Right lobe of liver (tissue), 6 donors: ENCODE data around the gene PRR3. TPM values are rescaled to one million over a fixed set of nuclear protein-coding genes. Genes with fewer than 3 reads are reported as not detected.
"Not testable (repeated sequence)": the region's sequence is repeated elsewhere in the genome, so short reads cannot be mapped to it uniquely, and the experiment has no call there.

ENCODE experiments used
- ATAC-seq, 4 donors: fragments of 200-7000 bp; cut with Tn5 transposase; one replicate each; pipeline ENCODE4 v1.9.1; 2020; ENCODE audit warnings: mild to moderate bottlenecking in 4 of 4, moderate library complexity in 4 of 4
- DNase-seq, 3 donors: peaks; one replicate each; pipeline ENCODE4 v3.0.0-alpha.2; 2020
- H3K27ac ChIP-seq, 3 donors: fragments of 200-600 bp; one replicate each; pipeline ENCODE4 v1.8.0; 2022
- H3K27me3 ChIP-seq, 2 donors: fragments of 200-600 bp; one replicate each; pipeline ENCODE4 v1.8.0; 2022
- H3K36me3 ChIP-seq, 4 donors: fragments of 200-600 bp; sonication (generic) in 1 of 4; one replicate each; pipeline versions ENCODE4 v1.5.1 to v1.8.0; 2017 to 2022; ENCODE audit warnings: control low read depth in 1 of 4
- H3K4me1 ChIP-seq, 4 donors: fragments of 200-600 bp; sonication (generic) in 1 of 4; one replicate each; pipeline versions ENCODE4 v1.5.1 to v1.8.0; 2017 to 2022; ENCODE audit warnings: control low read depth in 1 of 4
- H3K4me3 ChIP-seq, 3 donors: fragments of 200-600 bp; one replicate each; pipeline ENCODE4 v1.8.0; 2022
- H3K9me3 ChIP-seq, 4 donors: fragments of 200-600 bp; sonication (generic) in 1 of 4; one replicate each; pipeline versions ENCODE4 v1.5.1 to v1.8.0; 2017 to 2022; ENCODE audit warnings: control low read depth in 1 of 4
- POLR2A ChIP-seq: fragments of 450-650 bp; IDR thresholded peaks from one replicate; pipeline ENCODE4 v1.6.1; 2017; ENCODE audit warnings: antibody characterized with exemption, mild to moderate bottlenecking
- WGBS: methylation state at CpG from one replicate; pipeline ENCODE4 v1.1.6; 2018; ENCODE audit warnings: low coverage, low lambda C conversion rate; ENCODE audit not compliant: insufficient coverage; ENCODE audit errors: missing lambda C conversion rate; 5-methylcytosine and 5-hydroxymethylcytosine counted together
- intact Hi-C, 2 donors: fragments of 100-400 bp; cut with DNase I; formaldehyde crosslinking; loops; one replicate each; pipeline versions ENCODE4 v1.11.2 to v1.14.1; 2022
- total RNA-seq, 6 experiments: library from RNA; depleted of rRNA in 2 of 6; stranded (reverse); fragments of >200 nt in 2 of 6; fragmentation: NEBNext Ultra II Directional in 3 of 6; extraction: Animal tissue kit (Norgen Biotek cat#: 25700) in 3 of 6; gene quantifications; one replicate each; pipeline versions ENCODE4 v1.1.0 to v1.2.4, GENCODE V29; 2016 to 2023
- TF ChIP-seq, protein P1 (sequence below), 4 donors: fragments of 200-600 bp in 3 of 4; fragments of 450-650 bp in 1 of 4; IDR thresholded peaks; one replicate each; pipeline versions ENCODE4 v1.5.1 to v1.8.0; 2016 to 2022; ENCODE audit warnings: antibody characterized with exemption in 4 of 4, mild to moderate bottlenecking in 2 of 4
- donor health status: DM: no; HTN: yes; CAD: no.
- donor health status: DM: no; HTN: no; CAD: no.
- donor health status: DM: no; HTN: no; CAD: no.
- donor health status: DM: no; HTN: yes; CAD: no.
- donor health status: DM: no; HTN: yes; CAD: no.

Gene PRR3
- total RNA-seq, 6 experiments from 2014 or later, result 2.3 to 3.8 (median 2.6) TPM

DNA sequence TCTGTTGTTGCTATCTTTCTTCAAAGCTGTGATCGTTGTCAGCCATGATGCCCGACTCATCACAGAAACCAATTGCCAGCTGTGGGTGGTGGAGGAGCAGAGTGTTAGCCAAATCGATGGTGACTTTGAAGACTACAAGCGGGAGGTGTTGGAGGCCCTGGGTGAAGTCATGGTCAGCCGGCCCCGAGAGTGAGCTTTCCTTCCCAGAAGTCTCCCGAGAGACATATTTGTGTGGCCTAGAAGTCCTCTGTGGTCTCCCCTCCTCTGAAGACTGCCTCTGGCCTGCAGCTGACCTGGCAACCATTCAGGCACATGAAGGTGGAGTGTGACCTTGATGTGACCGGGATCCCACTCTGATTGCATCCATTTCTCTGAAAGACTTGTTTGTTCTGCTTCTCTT is 33.4 kb downstream of the PRR3 start:
- intact Hi-C loops, result loop anchor here (5.0 to 10.0 kb wide), 2 partner anchors 43 to 46 kb away; no protein-coding TSS in a partner anchor
- DNase-seq (no peak), ATAC-seq (peak in 1 of 4 donors; percentile 7)
- H3K4me3 ChIP-seq, result no peak overlapping the region
- peaks cover 6 to 58% (median 24%) of the 10 kb centered on the region in 4 donors for H3K36me3 ChIP-seq
- H3K27me3 ChIP-seq, result no peaks in the 10 kb centered on the region
- H3K27ac ChIP-seq, result no peak overlapping the region
- no peak for TF ChIP-seq POLR2A
- TF ChIP-seq, protein P1, sequence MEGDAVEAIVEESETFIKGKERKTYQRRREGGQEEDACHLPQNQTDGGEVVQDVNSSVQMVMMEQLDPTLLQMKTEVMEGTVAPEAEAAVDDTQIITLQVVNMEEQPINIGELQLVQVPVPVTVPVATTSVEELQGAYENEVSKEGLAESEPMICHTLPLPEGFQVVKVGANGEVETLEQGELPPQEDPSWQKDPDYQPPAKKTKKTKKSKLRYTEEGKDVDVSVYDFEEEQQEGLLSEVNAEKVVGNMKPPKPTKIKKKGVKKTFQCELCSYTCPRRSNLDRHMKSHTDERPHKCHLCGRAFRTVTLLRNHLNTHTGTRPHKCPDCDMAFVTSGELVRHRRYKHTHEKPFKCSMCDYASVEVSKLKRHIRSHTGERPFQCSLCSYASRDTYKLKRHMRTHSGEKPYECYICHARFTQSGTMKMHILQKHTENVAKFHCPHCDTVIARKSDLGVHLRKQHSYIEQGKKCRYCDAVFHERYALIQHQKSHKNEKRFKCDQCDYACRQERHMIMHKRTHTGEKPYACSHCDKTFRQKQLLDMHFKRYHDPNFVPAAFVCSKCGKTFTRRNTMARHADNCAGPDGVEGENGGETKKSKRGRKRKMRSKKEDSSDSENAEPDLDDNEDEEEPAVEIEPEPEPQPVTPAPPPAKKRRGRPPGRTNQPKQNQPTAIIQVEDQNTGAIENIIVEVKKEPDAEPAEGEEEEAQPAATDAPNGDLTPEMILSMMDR (IDR thresholded peaks at IDR 0.05), result no peak
- 82% methylated on average over 5 of the region's 8 CpGs for WGBS
- H3K4me1 ChIP-seq, result no peaks in the 10 kb centered on the region
- H3K9me3 ChIP-seq, result no peaks in the 10 kb centered on the region

DNA sequence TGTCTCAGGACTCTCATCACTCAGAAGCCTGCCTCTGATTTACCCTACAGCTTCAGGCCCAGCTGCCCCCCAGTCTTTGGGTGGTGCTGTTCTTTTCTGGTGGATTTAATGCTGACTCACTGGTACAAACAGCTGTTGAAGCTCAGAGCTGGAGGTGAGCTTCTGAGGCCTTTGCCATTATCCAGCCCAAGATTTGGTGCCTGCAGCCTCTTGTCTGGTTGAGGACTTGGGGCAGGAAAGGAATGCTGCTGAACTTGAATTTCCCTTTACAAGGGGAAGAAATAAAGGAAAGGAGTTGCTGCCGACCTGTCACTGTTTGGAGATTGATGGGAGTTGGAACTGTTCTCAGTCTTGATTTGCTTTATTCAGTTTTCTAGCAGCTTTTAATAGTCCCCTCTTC is 33.9 kb downstream of the PRR3 start:
- TF ChIP-seq, protein P1 (IDR thresholded peaks at IDR 0.05), result no peak
- TF ChIP-seq POLR2A, result no peak
- Histone ChIP-seq H3K36me3 (peaks cover 6 to 53% (median 19%) of the 10 kb centered on the region in 4 donors), H3K4me3 (no peak overlapping the region), H3K27ac (no peak overlapping the region), H3K9me3 (no peaks in the 10 kb centered on the region), H3K4me1 (no peaks in the 10 kb centered on the region), H3K27me3 (no peaks in the 10 kb centered on the region)
- intact Hi-C loops, result loop anchor here (5.0 to 10.0 kb wide), 2 partner anchors 44 to 46 kb away; no protein-coding TSS in a partner anchor
- WGBS, result 100% methylated on average over 1 of the region's 1 CpG
- peak in 1 of 4 donors; percentile 12 for ATAC-seq
- DNase-seq, result no peak

DNA sequence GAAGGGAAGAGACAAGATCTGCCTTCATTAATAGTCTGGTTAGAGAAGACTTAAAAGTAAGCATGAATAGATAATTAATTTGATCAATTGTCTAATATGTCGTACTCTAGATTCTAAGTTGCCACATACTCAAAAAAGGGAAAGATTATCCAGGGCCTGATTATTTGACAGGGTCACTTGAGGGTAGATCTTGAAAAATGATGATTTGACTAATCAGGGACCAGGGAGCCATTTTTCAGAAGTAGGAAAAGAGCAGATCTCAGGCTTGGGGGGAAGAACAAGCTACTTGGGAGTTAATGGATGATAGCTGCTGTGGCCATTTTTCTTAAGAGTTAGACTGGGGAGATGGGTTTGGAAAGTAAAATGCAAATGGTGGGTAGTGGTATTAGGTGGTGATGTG is 35.2 kb downstream of the PRR3 start:
- Histone ChIP-seq H3K9me3 (no peaks in the 10 kb centered on the region), H3K4me1 (no peaks in the 10 kb centered on the region), H3K36me3 (peaks cover 0 to 40% (median 13%) of the 10 kb centered on the region in 4 donors), H3K27me3 (no peaks in the 10 kb centered on the region), H3K27ac (no peak overlapping the region), H3K4me3 (no peak overlapping the region)
- WGBS, result 100% methylated on average over 1 of the region's 1 CpG
- ATAC-seq (no peak), DNase-seq (no peak)
- intact Hi-C loops, result loop anchor here (5.0 to 10.0 kb wide), 2 partner anchors 45 to 47 kb away; no protein-coding TSS in a partner anchor
- no peak for TF ChIP-seq POLR2A
- TF ChIP-seq, protein P1 (IDR thresholded peaks at IDR 0.05), result no peak

DNA sequence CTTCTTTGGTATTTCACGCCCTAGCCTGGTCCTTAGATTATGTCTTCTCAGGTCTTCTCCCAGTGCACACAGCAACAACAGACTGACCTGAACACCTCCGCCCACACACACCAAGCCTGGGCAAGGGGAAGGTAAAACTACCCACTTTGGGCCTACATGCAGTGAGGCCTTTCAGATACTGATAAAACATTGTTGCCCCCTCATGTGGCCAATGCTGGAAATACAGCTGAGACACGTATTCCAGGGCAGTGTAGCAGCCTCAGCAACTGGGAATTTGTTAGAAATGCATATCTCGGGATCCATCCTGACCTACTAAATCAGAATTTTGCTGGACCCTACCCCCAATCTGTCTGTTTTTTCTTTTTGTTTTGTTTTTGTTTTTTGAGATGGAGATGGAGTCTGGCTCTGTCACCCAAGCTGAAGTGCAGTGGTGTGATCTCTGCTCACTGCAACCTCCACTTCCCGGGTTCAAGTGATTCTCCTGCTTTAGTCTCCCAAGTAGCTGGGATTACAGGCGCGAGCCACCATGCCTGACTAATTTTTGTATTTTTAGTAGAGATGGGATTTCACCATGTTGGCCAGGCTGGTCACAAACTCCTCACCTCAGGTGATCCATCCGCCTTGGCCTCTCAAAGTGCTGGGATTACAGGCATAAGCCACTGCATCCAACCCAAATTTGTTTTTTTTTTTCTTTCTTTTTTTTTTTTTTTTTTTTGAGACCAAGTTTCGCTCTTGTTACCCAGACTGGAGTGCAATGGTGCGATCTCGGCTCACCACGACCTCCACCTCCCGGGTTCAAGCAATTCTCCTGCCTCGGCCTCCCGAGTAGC is 40.4 kb downstream of the PRR3 start:
- H3K9me3 ChIP-seq, H3K27ac ChIP-seq, H3K27me3 ChIP-seq, H3K4me3 ChIP-seq, H3K4me1 ChIP-seq: not testable (repeated sequence)
- TF ChIP-seq, protein P1 (IDR thresholded peaks at IDR 0.05), result peak; percentile 74 to 88 (median 78)
- H3K36me3 ChIP-seq, result peaks cover 0 to 24% (median 13%) of the 10 kb centered on the region in 4 donors
- DNase-seq (peak; percentile 53 to 81 (median 66)), ATAC-seq (peak; percentile 82 to 92 (median 87))
- 66% methylated on average over 9 of the region's 15 CpGs for WGBS
- intact Hi-C loops, result loop anchor here in 1 of 2 donors (10.0 kb wide), 1 partner anchor 53 kb away; no protein-coding TSS in a partner anchor
